Measurements from ENCODE around the gene EIF4G2.

Gene EIF4G2

DNA sequence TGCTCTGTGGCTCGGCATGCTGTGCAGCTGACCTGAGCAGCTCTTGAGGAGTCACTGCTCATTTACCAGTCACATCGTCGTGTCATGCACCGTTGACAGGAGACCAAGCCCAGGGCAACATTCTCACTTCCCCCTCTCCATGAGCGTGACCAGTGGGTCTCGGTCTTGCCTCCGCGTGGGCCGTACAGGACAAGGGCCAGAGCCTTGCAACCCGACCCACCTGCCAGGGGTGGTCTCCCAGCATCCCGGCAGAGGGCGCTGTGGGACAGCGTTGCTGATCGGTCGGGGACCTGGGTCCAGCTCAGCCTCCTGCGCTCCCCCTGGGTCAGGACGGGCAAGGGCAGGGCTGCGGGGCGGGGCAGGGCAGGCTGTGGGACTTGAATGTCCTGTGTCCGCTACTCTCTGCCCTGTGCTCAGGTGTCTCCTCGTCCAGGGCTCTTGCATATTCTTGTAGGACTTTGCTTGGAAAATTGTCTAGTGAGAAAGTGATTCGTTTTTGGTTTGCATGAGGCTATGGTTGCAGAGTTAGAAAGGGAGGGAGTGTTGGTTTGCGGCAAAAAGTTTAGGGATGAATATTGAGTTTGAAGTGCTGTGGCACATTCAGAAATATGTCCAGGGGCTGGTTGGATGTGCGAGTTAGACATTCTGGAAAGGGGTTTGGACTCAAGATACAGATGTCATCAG lies 16.2 kb downstream of the EIF4G2 start:
- TF ChIP-seq SP1 (IDR thresholded peaks at IDR 0.05) (no peak), NFRKB (IDR thresholded peaks at IDR 0.05) (no peak), SUZ12 (IDR thresholded peaks at IDR 0.05) (no peak), TARDBP (IDR thresholded peaks at IDR 0.05) (no peak), CTBP1 (IDR thresholded peaks at IDR 0.05; ENCODE audit: borderline replicate concordance) (no peak), HDGF (IDR thresholded peaks at IDR 0.05; ENCODE audit: borderline replicate concordance) (no peak), FOXK2 (IDR thresholded peaks at IDR 0.05) (no peak), L3MBTL2 (conservative IDR thresholded peaks at IDR 0.05) (no peak)
- TF ChIP-seq, protein P1, sequence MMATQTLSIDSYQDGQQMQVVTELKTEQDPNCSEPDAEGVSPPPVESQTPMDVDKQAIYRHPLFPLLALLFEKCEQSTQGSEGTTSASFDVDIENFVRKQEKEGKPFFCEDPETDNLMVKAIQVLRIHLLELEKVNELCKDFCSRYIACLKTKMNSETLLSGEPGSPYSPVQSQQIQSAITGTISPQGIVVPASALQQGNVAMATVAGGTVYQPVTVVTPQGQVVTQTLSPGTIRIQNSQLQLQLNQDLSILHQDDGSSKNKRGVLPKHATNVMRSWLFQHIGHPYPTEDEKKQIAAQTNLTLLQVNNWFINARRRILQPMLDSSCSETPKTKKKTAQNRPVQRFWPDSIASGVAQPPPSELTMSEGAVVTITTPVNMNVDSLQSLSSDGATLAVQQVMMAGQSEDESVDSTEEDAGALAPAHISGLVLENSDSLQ (IDR thresholded peaks at IDR 0.05), result no peak
- CTCF ChIA-PET, result interaction anchor here (0.6 to 2.8 kb wide), 16 partner anchors 9 to 439 kb away, joined by 3 to 12 read pairs (median 4); partner anchors contain the start of gene EIF4G2
- POLR2A ChIA-PET, result interaction anchor here (1.0 to 1.8 kb wide), 3 partner anchors 16 to 228 kb away, joined by 4 to 21 read pairs (median 4); partner anchors contain the start of gene EIF4G2
- peak; percentile 90 for DNase-seq (ENCODE audit: extremely low spot score)

DNA sequence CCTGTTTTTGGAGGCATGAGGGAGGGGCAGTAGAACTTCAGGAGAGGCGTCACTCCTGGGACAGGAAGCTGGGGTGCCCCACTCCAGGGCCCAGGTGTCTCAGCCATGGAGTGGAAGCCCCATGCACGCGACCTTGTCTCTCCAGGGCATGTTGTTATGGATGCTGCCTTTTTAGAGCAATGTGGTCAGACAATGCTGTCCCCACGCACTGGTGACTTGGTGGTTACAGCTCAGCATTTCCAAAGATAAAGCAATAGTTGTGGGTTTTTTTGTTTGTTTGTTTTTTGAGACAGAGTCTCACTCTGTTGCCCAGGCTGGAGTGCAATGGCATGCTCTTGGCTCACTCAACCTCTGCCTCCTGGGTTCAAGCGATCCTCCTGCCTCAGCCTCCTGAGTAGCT lies 22.3 kb downstream of the EIF4G2 start:
- DNase-seq (ENCODE audit: extremely low spot score), result no peak
- POLR2A ChIA-PET, result interaction anchor here (0.6 kb wide), 1 partner anchor 23 kb away, joined by 3 read pairs; the partner anchor contains the start of gene EIF4G2
- TF ChIP-seq, protein P1 (IDR thresholded peaks at IDR 0.05), result no peak
- TF ChIP-seq TARDBP (IDR thresholded peaks at IDR 0.05) (no peak), L3MBTL2 (conservative IDR thresholded peaks at IDR 0.05) (no peak), FOXK2 (IDR thresholded peaks at IDR 0.05) (no peak), SP1 (IDR thresholded peaks at IDR 0.05) (no peak), SUZ12 (IDR thresholded peaks at IDR 0.05) (no peak), LEF1 (IDR thresholded peaks at IDR 0.05; ENCODE audit: borderline replicate concordance) (no peak), BHLHE40 (IDR thresholded peaks at IDR 0.05; ENCODE audit: borderline replicate concordance) (no peak), FOXM1 (IDR thresholded peaks at IDR 0.05; ENCODE audit: borderline replicate concordance) (no peak), ELF4 (IDR thresholded peaks at IDR 0.05) (no peak), ARNT (IDR thresholded peaks at IDR 0.05) (no peak), NFRKB (IDR thresholded peaks at IDR 0.05) (no peak), HDGF (IDR thresholded peaks at IDR 0.05; ENCODE audit: borderline replicate concordance) (no peak)
- CTCF ChIA-PET, result interaction anchor here (1.7 kb wide), 1 partner anchor 242 kb away, joined by 4 read pairs; no protein-coding TSS in a partner anchor

DNA sequence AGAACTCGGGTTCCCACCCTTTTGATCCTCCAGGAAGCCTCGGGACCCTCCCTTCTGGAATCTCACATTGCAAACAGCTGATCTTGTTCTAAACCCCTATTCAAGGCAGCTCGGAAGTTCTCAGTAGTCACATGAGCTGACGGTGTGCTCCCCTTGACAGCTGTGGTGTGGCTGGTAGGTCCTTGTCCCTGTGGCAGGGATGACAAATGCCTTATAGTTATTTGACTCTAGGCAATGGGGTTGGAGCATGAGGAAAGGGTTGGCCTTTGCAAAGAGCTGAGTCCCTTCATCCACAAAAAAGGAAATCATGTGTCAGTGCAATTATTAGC lies 23.6 kb downstream of the EIF4G2 start:
- POLR2A ChIA-PET, result interaction anchor here (0.8 to 1.4 kb wide), 2 partner anchors 24 to 147 kb away, joined by 3 read pairs; partner anchors contain the start of gene EIF4G2
- CTCF ChIA-PET, result interaction anchor here (1.1 to 1.7 kb wide), 3 partner anchors 14 to 243 kb away, joined by 4 read pairs; no protein-coding TSS in a partner anchor
- DNase-seq (ENCODE audit: extremely low spot score), result no peak
- TF ChIP-seq LEF1 (IDR thresholded peaks at IDR 0.05; ENCODE audit: borderline replicate concordance) (no peak), SUZ12 (IDR thresholded peaks at IDR 0.05) (no peak), NFRKB (IDR thresholded peaks at IDR 0.05) (no peak), CTBP1 (IDR thresholded peaks at IDR 0.05; ENCODE audit: borderline replicate concordance) (no peak), ZNF384 (IDR thresholded peaks at IDR 0.05) (no peak), HDGF (IDR thresholded peaks at IDR 0.05; ENCODE audit: borderline replicate concordance) (no peak), SP1 (IDR thresholded peaks at IDR 0.05) (no peak), ELF4 (IDR thresholded peaks at IDR 0.05) (no peak), BHLHE40 (IDR thresholded peaks at IDR 0.05; ENCODE audit: borderline replicate concordance) (no peak), ARNT (IDR thresholded peaks at IDR 0.05) (no peak), TARDBP (IDR thresholded peaks at IDR 0.05) (no peak), FOXM1 (IDR thresholded peaks at IDR 0.05; ENCODE audit: borderline replicate concordance) (no peak), FOXK2 (IDR thresholded peaks at IDR 0.05) (no peak), L3MBTL2 (conservative IDR thresholded peaks at IDR 0.05) (no peak)
- TF ChIP-seq, protein P1 (IDR thresholded peaks at IDR 0.05), result no peak

DNA sequence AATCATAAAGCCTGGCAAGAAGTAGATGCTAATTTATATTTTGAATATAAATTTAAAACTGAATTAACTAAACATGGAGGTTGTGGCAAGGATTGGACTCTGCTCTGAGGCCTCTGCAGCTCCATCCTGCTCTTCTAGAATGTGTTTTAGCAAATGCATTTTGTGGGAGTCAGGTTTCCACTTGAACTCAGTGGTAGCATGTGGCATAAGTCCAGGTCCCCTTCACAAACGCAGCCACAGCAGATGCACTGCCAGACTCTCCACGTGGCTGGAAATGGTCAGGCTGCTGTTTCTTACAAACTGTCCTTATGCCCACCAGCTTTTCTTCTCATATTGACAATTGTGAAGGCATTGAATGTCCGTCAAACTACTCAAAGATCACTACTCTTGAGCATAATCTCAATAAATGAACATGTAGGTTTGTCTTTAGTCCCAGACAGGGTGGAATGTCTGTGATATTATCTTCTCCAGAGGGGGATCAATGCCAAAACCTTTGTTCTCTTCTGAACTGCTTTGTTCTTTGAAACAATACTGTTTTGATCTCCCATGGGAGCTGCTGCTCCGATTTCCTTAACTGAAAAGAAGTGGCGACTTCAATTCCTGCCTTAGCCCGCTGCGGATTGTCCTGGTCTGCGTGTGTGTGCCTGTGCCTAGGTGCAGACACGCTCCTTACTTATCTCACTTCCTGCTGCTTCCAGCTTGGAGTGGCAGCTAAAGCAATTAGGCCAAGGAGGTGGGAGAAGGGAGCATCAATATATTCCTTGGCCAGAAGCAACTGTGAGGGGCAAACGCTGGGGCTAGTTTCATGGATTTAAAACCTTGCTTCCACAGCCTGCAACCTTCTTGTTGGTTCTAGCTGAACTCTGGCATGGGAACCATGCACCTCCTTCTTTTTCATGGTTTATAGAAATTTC lies 24.2 kb downstream of the EIF4G2 start:
- no peak for DNase-seq (ENCODE audit: extremely low spot score)
- ChIA-PET POLR2A (interaction anchor here (0.7 to 1.4 kb wide), 3 partner anchors 23 to 147 kb away, joined by 3 read pairs; partner anchors contain the start of gene EIF4G2), CTCF (interaction anchor here (0.6 to 1.7 kb wide), 5 partner anchors 8 to 244 kb away, joined by 3 to 5 read pairs (median 4); no protein-coding TSS in a partner anchor)
- TF ChIP-seq LEF1 (IDR thresholded peaks at IDR 0.05; ENCODE audit: borderline replicate concordance), result no peak
- TF ChIP-seq, protein P1 (IDR thresholded peaks at IDR 0.05), result no peak
- no peak for TF ChIP-seq CTBP1 (IDR thresholded peaks at IDR 0.05; ENCODE audit: borderline replicate concordance)
- TF ChIP-seq ARNT (IDR thresholded peaks at IDR 0.05), result no peak
- no peak for TF ChIP-seq NFRKB (IDR thresholded peaks at IDR 0.05)
- no peak for TF ChIP-seq L3MBTL2 (conservative IDR thresholded peaks at IDR 0.05)
- no peak for TF ChIP-seq FOXK2 (IDR thresholded peaks at IDR 0.05)
- no peak for TF ChIP-seq SUZ12 (IDR thresholded peaks at IDR 0.05)
- no peak for TF ChIP-seq TARDBP (IDR thresholded peaks at IDR 0.05)
- no peak for TF ChIP-seq FOXM1 (IDR thresholded peaks at IDR 0.05; ENCODE audit: borderline replicate concordance)
- TF ChIP-seq FOXA1 (IDR thresholded peaks at IDR 0.05), result no peak

All from HEK293T (cell line).